ENCODE results near the gene PLA2G4F.

GRCh38 chr15:42152196-42152920, 4.1 kb downstream of the PLA2G4F start:
- TF ChIP-seq POLR2A (IDR thresholded peaks at IDR 0.05; ENCODE audit: low read length) (no peak), GATA1 (IDR thresholded peaks at IDR 0.05; ENCODE audit: low read depth, low read length) (no peak)
